GM12892 (cell line): ENCODE data around the gene UBE3A.

Source experiments
- POLR2A ChIP-seq: IDR thresholded peaks from 2 replicates; pipeline ENCODE4 v1.6.1; 2011; ENCODE audit warnings: low read depth, low read length, control low read depth
- POLR2AphosphoS5 ChIP-seq: IDR thresholded peaks from 2 replicates; pipeline ENCODE4 v1.6.1; 2011; ENCODE audit warnings: low read depth, low read length, control low read depth
- TAF1 ChIP-seq: IDR thresholded peaks from 2 replicates; pipeline ENCODE4 v1.6.1; 2011; ENCODE audit warnings: low read depth, mild to moderate bottlenecking, control low read depth, low read length, borderline replicate concordance

GRCh38 chr15:25441111-25441510, 2.3 kb upstream of the UBE3A start:
- TF ChIP-seq POLR2A (no peak), POLR2AphosphoS5 (no peak), TAF1 (no peak)
